NB4 (cell line): Measurements from ENCODE around the gene MEGF10.

Experiments used
- DNase-seq: peaks from one replicate; pipeline ENCODE4 v3.0.0; 2010; ENCODE audit warnings: low read depth
- H3K4me3 ChIP-seq: one replicate; pipeline ENCODE4 v1.5.1; 2011; ENCODE audit warnings: mild to moderate bottlenecking, low read depth, low read length, moderate library complexity
- CTCF ChIP-seq: IDR thresholded peaks from one replicate; pipeline ENCODE4 v1.5.1; 2012; ENCODE audit warnings: low read depth, low read length
- MAX ChIP-seq: IDR thresholded peaks from 2 replicates; pipeline ENCODE4 v1.6.1; 2011; ENCODE audit warnings: low read depth, low read length
- MYC ChIP-seq: IDR thresholded peaks from 2 replicates; pipeline ENCODE4 v1.6.1; 2011; ENCODE audit warnings: low read depth, low read length
- POLR2A ChIP-seq: IDR thresholded peaks from 2 replicates; pipeline ENCODE4 v1.6.1; 2011; ENCODE audit warnings: mild to moderate bottlenecking; ENCODE audit not compliant: insufficient read length; ENCODE audit errors: extremely low read depth

The MEGF10 gene

GRCh38 chr5:127419683-127420257, 129.2 kb downstream of the MEGF10 start:
- TF ChIP-seq CTCF (no peak), MYC (no peak), MAX (no peak), POLR2A (no peak)
- no peak for DNase-seq
- no peak overlapping the region for H3K4me3 ChIP-seq

GRCh38 chr5:127420758-127421157, 130.2 kb downstream of the MEGF10 start:
- DNase-seq: no peak
- TF ChIP-seq MAX: no peak
- no peak for TF ChIP-seq POLR2A
- TF ChIP-seq MYC: no peak
- no peak for TF ChIP-seq CTCF

GRCh38 chr5:127421471-127421870, 130.9 kb downstream of the MEGF10 start:
- TF ChIP-seq MAX: no peak
- no peak for TF ChIP-seq POLR2A
- TF ChIP-seq CTCF: no peak
- no peak for TF ChIP-seq MYC
- no peak for DNase-seq
- H3K4me3 ChIP-seq: no peak overlapping the region

More at GRCh38 chr5:127420758-127421157, 130.2 kb downstream of the MEGF10 start:
- H3K4me3 ChIP-seq: no peak overlapping the region

- H3K4me3 ChIP-seq: no peak overlapping the region
- TF ChIP-seq POLR2A: no peak
- no peak for TF ChIP-seq MAX
- no peak for TF ChIP-seq MYC
- no peak for TF ChIP-seq CTCF
- no peak for DNase-seq
These were observed 132.7 kb downstream of the MEGF10 start for GRCh38 chr5:127423173-127423798.

GRCh38 chr5:127425037-127425436, 134.4 kb downstream of the MEGF10 start:
- H3K4me3 ChIP-seq: no peak overlapping the region
- TF ChIP-seq MYC (no peak), POLR2A (no peak), MAX (no peak), CTCF (no peak)
- no peak for DNase-seq
